Measurements from ENCODE around the gene IL21R. TPM values are rescaled to one million over a fixed set of nuclear protein-coding genes. Genes with fewer than 3 reads are reported as not detected.

IL21R gene
- total and polyA plus RNA-seq, 9 of the 15 experiments (the other 6 are each of a cell fraction or from before 2014, with no cell fraction given) = 0.04 to 0.34 (median 0.18) TPM; not detected in 1

DNA sequence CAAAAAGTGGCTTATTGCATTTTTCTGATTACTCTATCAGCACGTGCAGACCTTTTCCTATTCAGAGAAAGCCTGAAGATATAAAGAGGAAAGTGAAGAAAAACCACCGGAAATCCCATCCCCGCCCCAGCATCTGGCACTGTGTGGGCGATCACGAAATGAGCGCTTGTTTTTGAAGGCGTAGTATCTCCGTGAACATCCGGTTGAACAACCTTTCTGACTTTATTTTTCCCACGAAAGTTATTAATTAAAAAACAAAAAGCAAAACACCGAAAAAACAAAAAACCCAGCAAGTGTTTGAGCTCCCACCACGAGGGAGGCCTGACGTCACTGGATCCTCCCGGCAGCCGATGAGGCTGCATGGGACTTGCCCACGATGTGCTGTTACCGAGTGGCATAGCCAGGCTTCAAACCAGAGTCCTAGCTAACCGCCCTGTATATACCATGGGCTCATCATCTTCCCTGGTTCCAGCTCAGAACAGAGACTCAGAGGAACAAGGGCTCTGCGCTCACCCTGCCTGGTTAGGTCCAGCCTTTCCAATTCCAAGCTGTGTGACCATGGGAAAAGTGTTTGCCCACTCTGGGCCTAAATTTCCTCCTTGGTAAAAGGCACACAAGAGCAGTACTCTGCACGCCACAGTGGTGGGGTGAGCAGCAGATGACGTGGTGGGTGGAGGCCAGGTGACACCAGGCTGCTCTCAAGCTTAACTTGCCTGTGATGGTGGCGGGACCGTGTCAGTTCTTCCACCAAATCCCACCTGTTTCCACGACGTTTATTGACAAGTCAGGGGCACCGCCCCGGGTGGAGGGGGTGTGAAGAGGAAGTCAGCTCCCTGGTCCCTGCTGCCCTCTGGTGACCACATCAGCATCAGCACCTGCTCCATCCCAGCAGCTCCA is 34.3 kb upstream of the IL21R start (continued):
- TF ChIP-seq RAD21 (CRISPR knock-in tag; conservative IDR thresholded peaks at IDR 0.05 in 1 of 2, IDR thresholded peaks at IDR 0.05 in 1 of 2) (peak; percentile 81 to 95), CBFA2T3 (IDR thresholded peaks at IDR 0.05) (peak; percentile 45; the same call in 1 of the 2 replicates), SMARCA5 (IDR thresholded peaks at IDR 0.05) (peak; percentile 97), CBFA2T2 (conservative IDR thresholded peaks at IDR 0.05) (peak; percentile 15; the same call in 1 of the 2 replicates), ATF7 (IDR thresholded peaks at IDR 0.05) (0 out of 2 replicates have a peak, but pooled peaks have one; percentile 41), KLF1 (tag; IDR thresholded peaks at IDR 0.05) (peak; percentile 52; the same call in 1 of the 2 replicates), MAZ (CRISPR knock-in tag; conservative IDR thresholded peaks at IDR 0.05 in 1 of 2, IDR thresholded peaks at IDR 0.05 in 1 of 2) (peak; percentile 53 to 54; a peak in 2 of 4 replicates), NBN (IDR thresholded peaks at IDR 0.05; ENCODE audit: low read depth) (no peak), ATF1 (CRISPR knock-in tag; IDR thresholded peaks at IDR 0.05) (no peak), ATF1 (tag; IDR thresholded peaks at IDR 0.05) (peak; percentile 62), ZFP1 (CRISPR knock-in tag; IDR thresholded peaks at IDR 0.05) (no peak), RBM25 (IDR thresholded peaks at IDR 0.05; ENCODE audit: low read depth, low read length, severe bottlenecking) (peak; percentile 60), BCOR (IDR thresholded peaks at IDR 0.05) (peak; percentile 94), C11orf30 (IDR thresholded peaks at IDR 0.05; ENCODE audit: low read depth) (no peak), EP300 (IDR thresholded peaks at IDR 0.05; ENCODE audit: low read length) (no peak), CBX3 (IDR thresholded peaks at IDR 0.05; ENCODE audit: borderline replicate concordance in 1 of 2, low read length in 2 of 2) (peak in 1 of 2 experiments; percentile 49; a peak in 1 of 3 replicates), CXXC5 (CRISPR knock-in tag; IDR thresholded peaks at IDR 0.05) (peak; percentile 57), SMC3 (conservative IDR thresholded peaks at IDR 0.05; ENCODE audit: insufficient read depth, low read depth, low read length) (peak; percentile 92)
- TF ChIP-seq, protein P1, sequence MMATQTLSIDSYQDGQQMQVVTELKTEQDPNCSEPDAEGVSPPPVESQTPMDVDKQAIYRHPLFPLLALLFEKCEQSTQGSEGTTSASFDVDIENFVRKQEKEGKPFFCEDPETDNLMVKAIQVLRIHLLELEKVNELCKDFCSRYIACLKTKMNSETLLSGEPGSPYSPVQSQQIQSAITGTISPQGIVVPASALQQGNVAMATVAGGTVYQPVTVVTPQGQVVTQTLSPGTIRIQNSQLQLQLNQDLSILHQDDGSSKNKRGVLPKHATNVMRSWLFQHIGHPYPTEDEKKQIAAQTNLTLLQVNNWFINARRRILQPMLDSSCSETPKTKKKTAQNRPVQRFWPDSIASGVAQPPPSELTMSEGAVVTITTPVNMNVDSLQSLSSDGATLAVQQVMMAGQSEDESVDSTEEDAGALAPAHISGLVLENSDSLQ (IDR thresholded peaks at IDR 0.05) = peak; percentile 57; the same call in 1 of the 2 replicates
- TF ChIP-seq, protein P2, sequence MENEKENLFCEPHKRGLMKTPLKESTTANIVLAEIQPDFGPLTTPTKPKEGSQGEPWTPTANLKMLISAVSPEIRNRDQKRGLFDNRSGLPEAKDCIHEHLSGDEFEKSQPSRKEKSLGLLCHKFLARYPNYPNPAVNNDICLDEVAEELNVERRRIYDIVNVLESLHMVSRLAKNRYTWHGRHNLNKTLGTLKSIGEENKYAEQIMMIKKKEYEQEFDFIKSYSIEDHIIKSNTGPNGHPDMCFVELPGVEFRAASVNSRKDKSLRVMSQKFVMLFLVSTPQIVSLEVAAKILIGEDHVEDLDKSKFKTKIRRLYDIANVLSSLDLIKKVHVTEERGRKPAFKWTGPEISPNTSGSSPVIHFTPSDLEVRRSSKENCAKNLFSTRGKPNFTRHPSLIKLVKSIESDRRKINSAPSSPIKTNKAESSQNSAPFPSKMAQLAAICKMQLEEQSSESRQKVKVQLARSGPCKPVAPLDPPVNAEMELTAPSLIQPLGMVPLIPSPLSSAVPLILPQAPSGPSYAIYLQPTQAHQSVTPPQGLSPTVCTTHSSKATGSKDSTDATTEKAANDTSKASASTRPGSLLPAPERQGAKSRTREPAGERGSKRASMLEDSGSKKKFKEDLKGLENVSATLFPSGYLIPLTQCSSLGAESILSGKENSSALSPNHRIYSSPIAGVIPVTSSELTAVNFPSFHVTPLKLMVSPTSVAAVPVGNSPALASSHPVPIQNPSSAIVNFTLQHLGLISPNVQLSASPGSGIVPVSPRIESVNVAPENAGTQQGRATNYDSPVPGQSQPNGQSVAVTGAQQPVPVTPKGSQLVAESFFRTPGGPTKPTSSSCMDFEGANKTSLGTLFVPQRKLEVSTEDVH (IDR thresholded peaks at IDR 0.05; ENCODE audit: low read depth, partially characterized antibody) = no peak
- TF ChIP-seq, protein P3, sequence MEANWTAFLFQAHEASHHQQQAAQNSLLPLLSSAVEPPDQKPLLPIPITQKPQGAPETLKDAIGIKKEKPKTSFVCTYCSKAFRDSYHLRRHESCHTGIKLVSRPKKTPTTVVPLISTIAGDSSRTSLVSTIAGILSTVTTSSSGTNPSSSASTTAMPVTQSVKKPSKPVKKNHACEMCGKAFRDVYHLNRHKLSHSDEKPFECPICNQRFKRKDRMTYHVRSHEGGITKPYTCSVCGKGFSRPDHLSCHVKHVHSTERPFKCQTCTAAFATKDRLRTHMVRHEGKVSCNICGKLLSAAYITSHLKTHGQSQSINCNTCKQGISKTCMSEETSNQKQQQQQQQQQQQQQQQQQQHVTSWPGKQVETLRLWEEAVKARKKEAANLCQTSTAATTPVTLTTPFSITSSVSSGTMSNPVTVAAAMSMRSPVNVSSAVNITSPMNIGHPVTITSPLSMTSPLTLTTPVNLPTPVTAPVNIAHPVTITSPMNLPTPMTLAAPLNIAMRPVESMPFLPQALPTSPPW (CRISPR knock-in tag; IDR thresholded peaks at IDR 0.05) = peak; percentile 63
- TF ChIP-seq, protein P4, sequence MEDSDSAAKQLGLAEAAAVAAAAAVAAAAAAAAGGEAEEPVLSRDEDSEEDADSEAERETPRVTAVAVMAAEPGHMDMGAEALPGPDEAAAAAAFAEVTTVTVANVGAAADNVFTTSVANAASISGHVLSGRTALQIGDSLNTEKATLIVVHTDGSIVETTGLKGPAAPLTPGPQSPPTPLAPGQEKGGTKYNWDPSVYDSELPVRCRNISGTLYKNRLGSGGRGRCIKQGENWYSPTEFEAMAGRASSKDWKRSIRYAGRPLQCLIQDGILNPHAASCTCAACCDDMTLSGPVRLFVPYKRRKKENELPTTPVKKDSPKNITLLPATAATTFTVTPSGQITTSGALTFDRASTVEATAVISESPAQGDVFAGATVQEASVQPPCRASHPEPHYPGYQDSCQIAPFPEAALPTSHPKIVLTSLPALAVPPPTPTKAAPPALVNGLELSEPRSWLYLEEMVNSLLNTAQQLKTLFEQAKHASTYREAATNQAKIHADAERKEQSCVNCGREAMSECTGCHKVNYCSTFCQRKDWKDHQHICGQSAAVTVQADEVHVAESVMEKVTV (CRISPR knock-in tag; IDR thresholded peaks at IDR 0.05) = peak; percentile 58; the same call in 1 of the 2 replicates
